ENCODE measurements around the gene STAC. TPM values are rescaled to one million over a fixed set of nuclear protein-coding genes. Genes with fewer than 3 reads are reported as not detected.
"Not testable (repeated sequence)": the region's sequence is repeated elsewhere in the genome, so short reads cannot be mapped to it uniquely, and the experiment has no call there.

STAC gene
- polyA plus RNA-seq, 4 donors = 0.52 to 1.1 TPM; not detected in 2

- DNase-seq (no peak), FAIRE-seq (no peak)
- no peaks in the 10 kb centered on the region for H3K27me3 ChIP-seq (ENCODE audit: control insufficient read depth in 3 of 3, insufficient read depth in 3 of 3, low read length in 3 of 3)
- H3K4me3 ChIP-seq (ENCODE audit: low read depth in 1 of 3, low read length in 3 of 3) = no peak overlapping the region
- H3K27ac ChIP-seq (ENCODE audit: low read depth in 1 of 3, low read length in 2 of 3) = no peak overlapping the region
- no peaks in the 10 kb centered on the region for H3K36me3 ChIP-seq (ENCODE audit: control insufficient read depth in 3 of 3, insufficient read depth in 2 of 3, low read depth in 1 of 3, low read length in 3 of 3)
- H3K4me1 ChIP-seq (ENCODE audit: control insufficient read depth in 3 of 3, insufficient read depth in 2 of 3, low read depth in 1 of 3, low read length in 2 of 3) = no peaks in the 10 kb centered on the region
- no peaks in the 10 kb centered on the region for H3K9me3 ChIP-seq (ENCODE audit: control insufficient read depth in 2 of 2, insufficient read depth in 1 of 2, low read depth in 1 of 2, low read length in 1 of 2)
- 7 to 17% (median 14%) methylated on average over 1 of the region's 1 CpG for WGBS, 3 donors
Observed at GRCh38 chr3:36451816-36452215, 71.5 kb downstream of the STAC start.

GRCh38 chr3:36453213-36453612, 72.9 kb downstream of the STAC start:
- not testable (repeated sequence) for H3K4me3 ChIP-seq (ENCODE audit: low read depth in 1 of 3, low read length in 3 of 3); H3K4me1 ChIP-seq (ENCODE audit: control insufficient read depth in 3 of 3, insufficient read depth in 2 of 3, low read depth in 1 of 3, low read length in 2 of 3); H3K9me3 ChIP-seq (ENCODE audit: control insufficient read depth in 2 of 2, insufficient read depth in 1 of 2, low read depth in 1 of 2, low read length in 1 of 2); H3K27me3 ChIP-seq (ENCODE audit: control insufficient read depth in 3 of 3, insufficient read depth in 3 of 3, low read length in 3 of 3); FAIRE-seq; H3K27ac ChIP-seq (ENCODE audit: low read depth in 1 of 3, low read length in 2 of 3); H3K36me3 ChIP-seq (ENCODE audit: control insufficient read depth in 3 of 3, insufficient read depth in 2 of 3, low read depth in 1 of 3, low read length in 3 of 3); DNase-seq
- 89 to 96% (median 96%) methylated on average over 27 to 30 of the region's 30 CpGs for WGBS, 3 donors

GRCh38 chr3:36453896-36454295, 73.6 kb downstream of the STAC start:
- H3K4me1 ChIP-seq (ENCODE audit: control insufficient read depth in 3 of 3, insufficient read depth in 2 of 3, low read depth in 1 of 3, low read length in 2 of 3); FAIRE-seq; H3K9me3 ChIP-seq (ENCODE audit: control insufficient read depth in 2 of 2, insufficient read depth in 1 of 2, low read depth in 1 of 2, low read length in 1 of 2); H3K27me3 ChIP-seq (ENCODE audit: control insufficient read depth in 3 of 3, insufficient read depth in 3 of 3, low read length in 3 of 3); H3K36me3 ChIP-seq (ENCODE audit: control insufficient read depth in 3 of 3, insufficient read depth in 2 of 3, low read depth in 1 of 3, low read length in 3 of 3); DNase-seq; H3K4me3 ChIP-seq (ENCODE audit: low read depth in 1 of 3, low read length in 3 of 3); H3K27ac ChIP-seq (ENCODE audit: low read depth in 1 of 3, low read length in 2 of 3): not testable (repeated sequence)
- WGBS, 3 donors = 83 to 86% (median 84%) methylated on average over 6 of the region's 6 CpGs

DNA sequence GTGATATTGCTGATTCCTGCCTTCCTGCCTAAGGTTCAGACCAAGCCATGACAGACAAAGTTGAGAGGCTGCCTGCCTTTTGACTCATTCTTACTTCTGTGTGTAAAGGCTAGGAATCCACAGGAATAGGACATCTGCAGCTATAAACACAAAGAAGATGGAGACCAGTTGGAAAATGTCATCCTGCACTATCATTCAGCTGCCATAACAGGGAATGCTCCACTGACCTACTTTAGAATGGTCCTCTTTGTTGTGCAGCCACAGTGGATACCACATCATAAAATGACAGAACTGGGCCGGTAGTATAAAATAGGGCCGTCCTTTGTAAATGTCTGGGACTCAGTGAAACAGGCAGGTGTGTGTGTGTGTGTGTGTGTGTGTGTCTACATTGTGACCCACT, 75.1 kb downstream of the STAC start:
- Histone ChIP-seq H3K9me3 (ENCODE audit: control insufficient read depth in 2 of 2, insufficient read depth in 1 of 2, low read depth in 1 of 2, low read length in 1 of 2) (no peaks in the 10 kb centered on the region), H3K27ac (ENCODE audit: low read depth in 1 of 3, low read length in 2 of 3) (no peak overlapping the region), H3K4me1 (ENCODE audit: control insufficient read depth in 3 of 3, insufficient read depth in 2 of 3, low read depth in 1 of 3, low read length in 2 of 3) (no peaks in the 10 kb centered on the region), H3K36me3 (ENCODE audit: control insufficient read depth in 3 of 3, insufficient read depth in 2 of 3, low read depth in 1 of 3, low read length in 3 of 3) (no peaks in the 10 kb centered on the region), H3K4me3 (ENCODE audit: low read depth in 1 of 3, low read length in 3 of 3) (no peak overlapping the region), H3K27me3 (ENCODE audit: control insufficient read depth in 3 of 3, insufficient read depth in 3 of 3, low read length in 3 of 3) (no peaks in the 10 kb centered on the region)
- 78 to 92% (median 87%) methylated on average over 2 of the region's 2 CpGs for WGBS, 3 donors
- FAIRE-seq = no peak
- DNase-seq = no peak

DNA sequence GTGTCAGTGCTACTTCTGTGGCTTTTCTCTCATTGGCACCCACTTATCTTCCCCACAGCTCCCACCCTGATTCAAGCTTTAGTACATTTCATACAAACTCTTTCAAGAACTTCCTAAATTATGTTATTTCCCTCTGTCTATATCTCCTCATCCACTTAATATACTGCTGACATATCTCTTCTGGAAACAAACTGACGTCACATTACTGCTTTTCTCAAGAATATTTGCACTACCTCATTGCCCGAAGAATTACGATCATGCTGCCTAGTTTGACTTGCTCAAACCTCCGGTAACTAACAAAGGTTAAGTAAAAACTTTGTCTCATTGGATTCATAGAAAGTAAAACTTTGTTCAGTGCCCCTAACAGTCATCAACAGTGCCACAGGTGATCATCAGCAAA, 76.5 kb downstream of the STAC start:
- Histone ChIP-seq H3K9me3 (ENCODE audit: control insufficient read depth in 2 of 2, insufficient read depth in 1 of 2, low read depth in 1 of 2, low read length in 1 of 2) (no peaks in the 10 kb centered on the region), H3K27ac (ENCODE audit: low read depth in 1 of 3, low read length in 2 of 3) (no peak overlapping the region)
- no peak for FAIRE-seq

GRCh38 chr3:36457667-36458066, 77.4 kb downstream of the STAC start:
- 66 to 84% (median 75%) methylated on average over 5 of the region's 5 CpGs for WGBS, 3 donors
- Histone ChIP-seq H3K4me1 (ENCODE audit: control insufficient read depth in 3 of 3, insufficient read depth in 2 of 3, low read depth in 1 of 3, low read length in 2 of 3) (no peaks in the 10 kb centered on the region), H3K36me3 (ENCODE audit: control insufficient read depth in 3 of 3, insufficient read depth in 2 of 3, low read depth in 1 of 3, low read length in 3 of 3) (no peaks in the 10 kb centered on the region), H3K4me3 (ENCODE audit: low read depth in 1 of 3, low read length in 3 of 3) (no peak overlapping the region), H3K27ac (ENCODE audit: low read depth in 1 of 3, low read length in 2 of 3) (no peak overlapping the region), H3K9me3 (ENCODE audit: control insufficient read depth in 2 of 2, insufficient read depth in 1 of 2, low read depth in 1 of 2, low read length in 1 of 2) (no peaks in the 10 kb centered on the region), H3K27me3 (ENCODE audit: control insufficient read depth in 3 of 3, insufficient read depth in 3 of 3, low read length in 3 of 3) (no peaks in the 10 kb centered on the region)
- DNase-seq (no peak), FAIRE-seq (no peak)

More for the DNA sequence above, 76.5 kb downstream of the STAC start:
- no peak for DNase-seq
- no peaks in the 10 kb centered on the region for H3K27me3 ChIP-seq (ENCODE audit: control insufficient read depth in 3 of 3, insufficient read depth in 3 of 3, low read length in 3 of 3)
- no peaks in the 10 kb centered on the region for H3K4me1 ChIP-seq (ENCODE audit: control insufficient read depth in 3 of 3, insufficient read depth in 2 of 3, low read depth in 1 of 3, low read length in 2 of 3)
- H3K36me3 ChIP-seq (ENCODE audit: control insufficient read depth in 3 of 3, insufficient read depth in 2 of 3, low read depth in 1 of 3, low read length in 3 of 3) = no peaks in the 10 kb centered on the region
- 78 to 91% (median 84%) methylated on average over 4 of the region's 4 CpGs for WGBS, 3 donors
- H3K4me3 ChIP-seq (ENCODE audit: low read depth in 1 of 3, low read length in 3 of 3) = no peak overlapping the region

DNA sequence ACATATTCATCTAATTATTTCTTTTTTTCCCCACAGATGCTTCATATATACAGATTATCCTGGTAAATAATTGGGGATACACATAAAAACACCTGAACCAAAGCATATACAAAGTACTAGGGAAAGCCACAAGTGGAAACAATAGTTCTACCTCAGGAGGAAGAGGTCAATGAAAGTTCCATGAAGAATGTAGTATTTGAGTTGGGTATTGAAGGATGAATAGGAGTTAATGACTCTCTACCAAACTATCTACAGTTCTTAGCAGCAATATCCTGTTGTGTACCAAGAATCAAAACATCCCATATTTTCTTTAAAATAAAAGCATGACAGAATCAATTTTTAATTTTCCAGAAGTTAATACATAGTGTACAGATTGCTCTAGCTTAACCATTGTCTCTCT, 78.9 kb downstream of the STAC start:
- no peaks in the 10 kb centered on the region for H3K9me3 ChIP-seq (ENCODE audit: control insufficient read depth in 2 of 2, insufficient read depth in 1 of 2, low read depth in 1 of 2, low read length in 1 of 2)
- no peak for FAIRE-seq

DNA sequence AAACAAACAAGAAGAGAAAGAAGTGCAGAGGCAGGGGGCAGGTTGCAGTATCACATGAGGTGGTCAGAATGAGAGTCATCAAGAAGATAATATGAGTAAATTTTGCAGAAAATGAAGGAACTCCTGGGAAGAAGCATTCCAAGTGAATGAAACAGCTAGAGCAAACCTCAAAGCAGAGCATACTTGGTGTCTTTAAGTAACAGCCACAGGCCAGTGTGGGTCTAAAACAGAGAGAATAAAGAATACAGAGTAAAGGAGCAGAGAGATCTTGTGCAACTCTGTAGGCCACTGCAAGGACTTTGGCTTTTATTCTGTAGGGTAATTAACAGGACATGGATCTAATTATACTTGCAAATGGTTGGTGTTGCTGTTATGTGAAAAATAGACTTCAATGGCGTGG, 81.3 kb downstream of the STAC start:
- no peaks in the 10 kb centered on the region for H3K27me3 ChIP-seq (ENCODE audit: control insufficient read depth in 3 of 3, insufficient read depth in 3 of 3, low read length in 3 of 3)
- no peak overlapping the region for H3K27ac ChIP-seq (ENCODE audit: low read depth in 1 of 3, low read length in 2 of 3)
- 60 to 80% (median 65%) methylated on average over 1 of the region's 1 CpG for WGBS, 3 donors
- H3K4me1 ChIP-seq (ENCODE audit: control insufficient read depth in 3 of 3, insufficient read depth in 2 of 3, low read depth in 1 of 3, low read length in 2 of 3) = no peaks in the 10 kb centered on the region
- no peaks in the 10 kb centered on the region for H3K36me3 ChIP-seq (ENCODE audit: control insufficient read depth in 3 of 3, insufficient read depth in 2 of 3, low read depth in 1 of 3, low read length in 3 of 3)
- DNase-seq (no peak), FAIRE-seq (no peak)
- no peaks in the 10 kb centered on the region for H3K9me3 ChIP-seq (ENCODE audit: control insufficient read depth in 2 of 2, insufficient read depth in 1 of 2, low read depth in 1 of 2, low read length in 1 of 2)
- H3K4me3 ChIP-seq (ENCODE audit: low read depth in 1 of 3, low read length in 3 of 3) = no peak overlapping the region

More for the DNA sequence above, 78.9 kb downstream of the STAC start:
- H3K36me3 ChIP-seq (ENCODE audit: control insufficient read depth in 3 of 3, insufficient read depth in 2 of 3, low read depth in 1 of 3, low read length in 3 of 3) = no peaks in the 10 kb centered on the region
- no peak for DNase-seq
- no peaks in the 10 kb centered on the region for H3K4me1 ChIP-seq (ENCODE audit: control insufficient read depth in 3 of 3, insufficient read depth in 2 of 3, low read depth in 1 of 3, low read length in 2 of 3)
- no peaks in the 10 kb centered on the region for H3K27me3 ChIP-seq (ENCODE audit: control insufficient read depth in 3 of 3, insufficient read depth in 3 of 3, low read length in 3 of 3)
- no peak overlapping the region for H3K4me3 ChIP-seq (ENCODE audit: low read depth in 1 of 3, low read length in 3 of 3)
- no peak overlapping the region for H3K27ac ChIP-seq (ENCODE audit: low read depth in 1 of 3, low read length in 2 of 3)

GRCh38 chr3:36472045-36472444, 91.7 kb downstream of the STAC start:
- H3K36me3 ChIP-seq (ENCODE audit: control insufficient read depth in 3 of 3, insufficient read depth in 2 of 3, low read depth in 1 of 3, low read length in 3 of 3); DNase-seq; H3K27me3 ChIP-seq (ENCODE audit: control insufficient read depth in 3 of 3, insufficient read depth in 3 of 3, low read length in 3 of 3); FAIRE-seq; H3K4me1 ChIP-seq (ENCODE audit: control insufficient read depth in 3 of 3, insufficient read depth in 2 of 3, low read depth in 1 of 3, low read length in 2 of 3); H3K4me3 ChIP-seq (ENCODE audit: low read depth in 1 of 3, low read length in 3 of 3); H3K9me3 ChIP-seq (ENCODE audit: control insufficient read depth in 2 of 2, insufficient read depth in 1 of 2, low read depth in 1 of 2, low read length in 1 of 2); H3K27ac ChIP-seq (ENCODE audit: low read depth in 1 of 3, low read length in 2 of 3): not testable (repeated sequence)
- WGBS, 3 donors = 82 to 91% (median 85%) methylated on average over 6 of the region's 6 CpGs
